IPS DF 6.9 (cell line): Measurements from ENCODE around the gene KRT85.
"Not testable (repeated sequence)": the region's sequence is repeated elsewhere in the genome, so short reads cannot be mapped to it uniquely, and the experiment has no call there.

ENCODE experiments used
- DNase-seq: peaks from one replicate; pipeline ENCODE4 v3.0.0-alpha.2; 2013; ENCODE audit warnings: low read depth, low spot score
- H3K27ac ChIP-seq: one replicate; pipeline ENCODE4 v1.5.1; 2013; ENCODE audit warnings: low read length, control low read depth
- H3K27me3 ChIP-seq: 2 replicates; pipeline ENCODE4 v1.6.1; 2013; ENCODE audit warnings: mild to moderate bottlenecking, low read length; ENCODE audit not compliant: control insufficient read depth, insufficient read depth
- H3K36me3 ChIP-seq: 2 replicates; pipeline ENCODE4 v1.6.1; 2013; ENCODE audit warnings: low read length; ENCODE audit not compliant: control insufficient read depth, insufficient read depth
- H3K4me1 ChIP-seq: 2 replicates; pipeline ENCODE4 v1.6.1; 2013; ENCODE audit warnings: low read length; ENCODE audit not compliant: control insufficient read depth, insufficient read depth
- H3K4me3 ChIP-seq: 2 replicates; pipeline ENCODE4 v1.5.1; 2013; ENCODE audit warnings: mild to moderate bottlenecking, low read length
- H3K9me3 ChIP-seq: 2 replicates; pipeline ENCODE4 v1.6.1; 2013; ENCODE audit warnings: low read length, inconsistent platforms; ENCODE audit not compliant: control insufficient read depth, insufficient read depth
- WGBS: extraction: QIAGEN DNeasy Blood & Tissue Kit; methylation state at CpG from one replicate; pipeline ENCODE4 v1.1.7; 2013; ENCODE audit warnings: mixed read lengths, missing lambda C conversion rate; ENCODE audit not compliant: insufficient read length, insufficient coverage; 5-methylcytosine and 5-hydroxymethylcytosine counted together

Gene KRT85

GRCh38 chr12:52347551-52348510 lies 19.4 kb downstream of the KRT85 start:
- Histone ChIP-seq H3K9me3 (no peaks in the 10 kb centered on the region), H3K4me1 (no peaks in the 10 kb centered on the region), H3K4me3 (no peak overlapping the region), H3K36me3 (no peaks in the 10 kb centered on the region), H3K27me3 (no peaks in the 10 kb centered on the region), H3K27ac (no peak overlapping the region)
- no CpG with 5 or more reads among the region's 16 CpGs for WGBS
- DNase-seq, result no peak

DNA sequence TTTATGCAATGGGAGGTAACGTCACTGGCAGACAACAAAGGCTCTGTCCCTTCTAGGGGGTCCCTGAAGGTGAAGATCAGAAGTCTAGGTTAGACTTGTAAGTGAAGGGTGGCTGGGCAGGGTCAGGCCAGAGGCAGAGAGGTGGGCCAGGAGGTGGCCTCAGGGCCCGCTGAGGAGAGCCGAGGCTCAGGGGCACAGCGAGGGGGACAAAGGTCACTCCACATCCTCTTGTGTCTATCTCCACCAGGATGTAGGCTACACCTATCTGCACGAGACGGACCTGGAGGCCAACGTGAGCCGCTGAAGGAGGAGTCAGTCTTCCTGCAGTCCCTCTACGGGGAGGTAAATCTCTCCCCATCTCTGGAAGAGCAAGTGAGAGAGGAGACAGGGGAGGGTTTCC lies 20.3 kb downstream of the KRT85 start:
- Histone ChIP-seq H3K36me3 (no peaks in the 10 kb centered on the region), H3K4me3 (no peak overlapping the region), H3K27ac (no peak overlapping the region), H3K27me3 (no peaks in the 10 kb centered on the region), H3K4me1 (no peaks in the 10 kb centered on the region), H3K9me3 (no peaks in the 10 kb centered on the region)
- no CpG with 5 or more reads among the region's 9 CpGs for WGBS
- no peak for DNase-seq

DNA sequence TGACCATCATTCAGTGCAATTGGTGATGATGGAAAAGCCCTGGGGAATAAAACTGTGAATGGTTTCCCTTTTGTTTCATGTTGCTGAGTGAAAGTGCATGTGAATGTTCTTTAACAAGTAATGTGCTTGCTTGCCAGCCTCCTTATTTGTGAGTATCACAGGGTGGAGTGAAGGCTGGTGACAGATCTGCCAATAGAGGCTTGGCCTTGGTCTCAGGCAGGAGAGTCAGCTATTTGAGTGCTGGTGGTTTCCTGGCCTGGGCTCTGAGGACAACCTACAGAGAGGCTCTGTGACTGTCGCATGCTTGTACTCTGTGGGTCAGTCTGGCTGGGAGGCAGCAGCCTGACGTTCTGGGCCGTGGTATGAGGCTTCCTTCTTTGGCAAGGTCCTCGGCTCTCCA lies 20.7 kb downstream of the KRT85 start:
- DNase-seq, result no peak
- Histone ChIP-seq H3K4me3 (no peak overlapping the region), H3K9me3 (no peaks in the 10 kb centered on the region), H3K27me3 (no peaks in the 10 kb centered on the region), H3K27ac (no peak overlapping the region), H3K36me3 (no peaks in the 10 kb centered on the region), H3K4me1 (no peaks in the 10 kb centered on the region)
- WGBS, result no CpG with 5 or more reads among the region's 4 CpGs

DNA sequence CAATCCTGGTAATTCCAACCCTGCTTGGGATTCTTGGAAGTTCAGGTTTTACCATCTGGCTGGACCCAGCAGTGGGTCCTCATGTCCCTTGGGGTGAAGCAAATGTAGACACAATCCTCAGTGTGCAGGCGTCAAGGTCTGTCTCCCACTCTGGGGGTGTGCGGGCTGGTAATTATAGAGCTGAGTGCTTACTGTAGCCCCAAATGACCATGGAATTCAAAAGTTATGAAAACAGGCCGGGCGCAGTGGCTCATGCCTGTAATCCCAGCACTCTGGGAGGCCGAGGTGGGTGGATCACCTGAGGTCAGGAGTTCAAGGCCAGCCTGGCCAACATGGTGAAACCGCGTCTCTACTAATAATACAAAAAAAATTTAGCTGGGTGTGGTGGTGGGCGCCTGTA lies 22.2 kb downstream of the KRT85 start:
- H3K27ac ChIP-seq, H3K4me1 ChIP-seq, DNase-seq, H3K9me3 ChIP-seq, H3K36me3 ChIP-seq, H3K4me3 ChIP-seq, H3K27me3 ChIP-seq: not testable (repeated sequence)
- WGBS, result no CpG with 5 or more reads among the region's 8 CpGs

DNA sequence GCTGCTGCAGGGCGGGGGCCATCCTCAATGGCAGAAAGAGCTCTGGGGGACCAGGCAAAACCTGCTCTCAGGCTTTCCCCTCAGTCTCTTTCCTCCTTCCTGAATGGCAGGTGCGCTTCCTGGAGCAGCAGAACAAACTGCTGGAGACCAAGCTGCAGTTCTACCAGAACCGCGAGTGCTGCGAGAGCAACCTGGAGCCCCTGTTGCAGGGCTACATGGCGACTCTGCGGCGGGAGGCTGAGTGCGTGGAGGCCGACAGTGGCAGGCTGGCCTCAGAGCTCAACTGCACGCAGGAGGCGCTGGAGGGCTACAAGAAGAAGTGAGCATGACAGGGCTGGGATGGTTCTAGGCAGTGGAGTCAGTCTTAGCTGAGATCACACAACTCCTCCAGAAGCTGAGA lies 23.2 kb downstream of the KRT85 start:
- no CpG with 5 or more reads among the region's 12 CpGs for WGBS
- no peak for DNase-seq
- no peaks in the 10 kb centered on the region for H3K36me3 ChIP-seq
- no peak overlapping the region for H3K27ac ChIP-seq
- no peaks in the 10 kb centered on the region for H3K9me3 ChIP-seq
- no peak overlapping the region for H3K4me3 ChIP-seq
- no peaks in the 10 kb centered on the region for H3K4me1 ChIP-seq
- no peaks in the 10 kb centered on the region for H3K27me3 ChIP-seq

DNA sequence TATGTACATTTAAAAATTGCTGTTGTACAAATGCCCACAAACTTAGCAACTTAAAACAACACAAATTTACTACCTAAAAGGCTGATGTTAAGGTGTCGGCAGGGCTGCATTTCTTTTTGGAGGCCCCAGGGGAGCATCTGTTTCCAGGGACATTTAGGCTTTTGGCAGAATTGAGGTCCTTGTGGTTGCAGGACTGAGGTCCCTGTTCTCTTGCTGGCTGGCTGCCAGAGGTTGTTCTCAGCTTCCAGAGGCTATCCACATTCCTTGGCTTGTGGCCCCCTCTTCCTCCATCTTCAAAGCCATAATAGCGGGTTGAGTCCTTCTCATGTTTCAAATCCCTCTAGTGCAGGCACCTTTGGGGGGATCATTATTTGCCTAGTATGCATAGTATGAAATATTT lies 23.7 kb downstream of the KRT85 start:
- no peaks in the 10 kb centered on the region for H3K36me3 ChIP-seq
- H3K4me3 ChIP-seq, result no peak overlapping the region
- H3K27ac ChIP-seq, result no peak overlapping the region
- no peaks in the 10 kb centered on the region for H3K4me1 ChIP-seq
- DNase-seq, result no peak
- WGBS, result no CpG with 5 or more reads among the region's 2 CpGs
- no peaks in the 10 kb centered on the region for H3K9me3 ChIP-seq
- no peaks in the 10 kb centered on the region for H3K27me3 ChIP-seq

DNA sequence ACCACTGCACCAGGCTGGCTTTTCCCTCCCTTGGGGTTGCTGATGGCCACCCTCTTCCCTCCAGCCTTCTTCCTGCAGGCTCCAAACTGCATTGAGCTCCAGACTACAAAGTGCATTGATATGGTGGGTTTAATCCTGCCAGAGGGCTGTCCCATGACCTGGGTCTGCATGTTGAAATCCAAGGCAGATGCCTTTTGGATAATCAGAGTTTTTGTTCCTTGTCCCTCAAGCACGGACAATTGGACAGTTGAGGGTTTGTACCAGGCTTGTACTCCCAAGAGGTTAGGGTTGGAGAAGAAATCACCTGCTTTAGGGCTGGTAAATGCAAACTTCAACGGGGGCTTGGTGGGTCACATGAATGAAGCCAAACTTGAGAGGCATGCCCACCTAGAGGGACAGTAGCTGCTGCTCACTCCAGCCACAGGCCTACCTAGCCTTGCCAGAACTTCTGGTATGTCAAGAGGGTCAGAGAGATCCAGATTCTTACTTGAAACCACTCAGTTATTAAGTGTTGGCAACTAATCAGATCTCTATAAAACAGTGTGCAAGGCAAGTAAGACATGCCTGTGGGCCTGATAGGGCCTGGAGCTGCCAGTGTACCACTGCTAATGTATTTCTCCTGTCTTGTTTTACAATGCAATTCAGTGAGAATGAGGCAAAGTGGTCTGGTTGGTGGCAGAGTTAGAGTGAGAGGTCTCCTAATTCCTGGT lies 24.3 kb downstream of the KRT85 start:
- H3K27ac ChIP-seq, result no peak overlapping the region
- H3K4me1 ChIP-seq, result no peaks in the 10 kb centered on the region
- DNase-seq, result no peak
- H3K27me3 ChIP-seq, result no peaks in the 10 kb centered on the region
- WGBS, result no CpG with 5 or more reads among the region's 2 CpGs
- no peak overlapping the region for H3K4me3 ChIP-seq
- H3K9me3 ChIP-seq, result no peaks in the 10 kb centered on the region
- H3K36me3 ChIP-seq, result no peaks in the 10 kb centered on the region

DNA sequence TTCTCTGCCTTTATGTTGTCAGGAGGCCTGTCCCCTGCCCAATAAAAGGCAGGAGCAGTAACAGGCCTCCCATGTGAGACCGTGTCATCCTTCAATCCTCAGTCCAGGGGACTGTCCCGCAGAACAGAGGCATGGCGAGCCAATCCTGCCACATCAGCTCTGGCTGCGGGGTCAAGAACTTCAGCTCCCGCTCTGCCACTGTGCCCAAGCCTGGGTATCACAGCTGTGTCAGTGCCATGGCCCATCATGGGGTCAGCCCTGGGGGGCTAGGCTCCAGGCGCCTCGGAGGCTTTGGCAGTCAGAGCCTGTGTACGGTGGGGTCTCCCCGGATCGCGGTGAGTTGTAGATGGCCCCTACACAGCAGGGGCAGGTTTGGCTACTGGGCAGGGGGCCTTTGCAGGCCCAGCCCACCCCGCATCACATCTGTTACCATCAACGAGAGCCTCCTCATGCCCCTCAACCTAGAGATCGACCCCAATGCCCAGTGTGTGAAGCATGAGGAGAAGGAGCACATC lies 26.2 kb downstream of the KRT85 start:
- Histone ChIP-seq H3K27me3 (no peaks in the 10 kb centered on the region), H3K27ac (no peak overlapping the region), H3K9me3 (no peaks in the 10 kb centered on the region), H3K4me1 (no peaks in the 10 kb centered on the region), H3K4me3 (no peak overlapping the region), H3K36me3 (no peaks in the 10 kb centered on the region)
- no peak for DNase-seq
- no CpG with 5 or more reads among the region's 14 CpGs for WGBS

DNA sequence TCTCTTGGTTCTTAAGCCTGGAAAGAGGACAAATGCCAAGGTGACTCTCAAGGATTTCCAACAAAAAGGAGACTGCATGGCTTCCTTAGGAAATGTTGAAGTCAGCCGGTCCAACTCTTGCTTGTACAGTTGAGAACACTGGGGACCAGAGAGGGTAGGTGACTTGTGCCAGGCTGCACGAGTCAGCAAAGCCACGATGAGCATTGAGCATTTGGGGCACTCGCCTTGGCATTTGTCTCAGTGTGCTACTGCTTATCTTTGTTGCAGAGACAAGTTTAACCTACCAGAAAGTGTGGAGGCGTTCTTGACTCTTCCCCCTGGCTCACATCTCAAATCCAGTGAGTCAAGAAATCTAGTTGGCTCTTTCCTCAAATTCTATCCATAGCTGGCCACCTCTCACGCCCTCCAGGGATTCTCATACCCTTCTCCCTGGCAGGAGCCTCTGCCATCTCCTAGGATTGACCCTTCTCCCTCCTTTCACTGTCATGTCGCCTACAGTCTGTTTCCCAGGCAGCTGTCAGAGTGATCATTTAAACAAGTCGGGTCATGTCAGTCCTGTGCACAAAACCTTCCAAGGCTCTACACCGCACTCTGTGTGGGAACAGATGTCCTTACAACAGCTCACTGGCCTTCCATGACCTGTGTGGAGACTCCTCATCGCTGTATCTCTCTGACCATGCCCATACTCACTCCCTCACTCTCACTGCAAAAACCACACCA lies 28.9 kb downstream of the KRT85 start:
- DNase-seq, result no peak
- no CpG with 5 or more reads among the region's 10 CpGs for WGBS
- H3K36me3 ChIP-seq, result no peaks in the 10 kb centered on the region
- no peak overlapping the region for H3K27ac ChIP-seq
- no peaks in the 10 kb centered on the region; the same call in 1 of the 2 replicates for H3K9me3 ChIP-seq
- no peaks in the 10 kb centered on the region for H3K27me3 ChIP-seq
- H3K4me3 ChIP-seq, result no peak overlapping the region
- H3K4me1 ChIP-seq, result no peaks in the 10 kb centered on the region

DNA sequence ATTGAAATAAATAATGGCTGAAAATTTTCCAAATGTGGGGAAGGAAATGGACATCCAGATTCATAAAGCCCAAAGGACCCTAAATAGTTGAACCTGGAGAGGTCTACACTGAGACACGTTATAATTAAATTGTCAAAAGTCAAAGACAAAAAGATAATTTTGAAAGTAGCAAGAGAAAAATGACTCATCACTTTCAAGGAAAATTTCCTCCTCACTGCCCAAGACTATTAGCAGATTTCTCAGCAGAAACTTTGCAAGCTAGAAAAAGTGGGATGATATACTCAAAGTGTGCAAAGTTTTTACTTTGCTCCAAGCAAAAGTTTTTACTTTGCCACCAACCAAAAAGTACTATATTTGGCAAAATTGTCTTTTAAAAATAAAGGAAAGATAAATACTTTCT lies 30.2 kb downstream of the KRT85 start:
- Histone ChIP-seq H3K9me3 (no peaks in the 10 kb centered on the region; the same call in 1 of the 2 replicates), H3K4me1 (no peaks in the 10 kb centered on the region), H3K4me3 (no peak overlapping the region), H3K36me3 (no peaks in the 10 kb centered on the region), H3K27me3 (no peaks in the 10 kb centered on the region), H3K27ac (no peak overlapping the region)
- no peak for DNase-seq
- no CpG with 5 or more reads among the region's 1 CpG for WGBS
